Lung (tissue), 12 donors: Measurements from ENCODE around the gene CDHR4. TPM values are rescaled to one million over a fixed set of nuclear protein-coding genes. Genes with fewer than 3 reads are reported as not detected.

Experiments used
- ATAC-seq: fragments of 200-7000 bp; cut with Tn5 transposase; one replicate; pipeline ENCODE4 v1.9.1; 2020; ENCODE audit warnings: moderate number of reproducible peaks; ENCODE audit not compliant: insufficient read depth, low FRiP score
- DNase-seq, 3 donors: peaks; one replicate each; pipeline ENCODE4 v3.0.0-alpha.2; 2013 to 2017
- H3K27ac ChIP-seq, 2 donors: one replicate each; pipeline ENCODE4 v1.5.1; 2013; ENCODE audit warnings: mild to moderate bottlenecking in 2 of 2, moderate library complexity in 2 of 2, control low read depth in 1 of 2, inconsistent platforms in 1 of 2, low read depth in 1 of 2, low read length in 1 of 2
- H3K27me3 ChIP-seq, 3 donors: one replicate each; pipeline ENCODE4 v1.5.1; 2013; ENCODE audit warnings: low read length in 2 of 3; ENCODE audit not compliant: control insufficient read depth in 3 of 3, insufficient read depth in 3 of 3
- H3K36me3 ChIP-seq, 4 donors: one replicate each; pipeline ENCODE4 v1.5.1; 2013; ENCODE audit warnings: low read length in 4 of 4, mild to moderate bottlenecking in 1 of 4, moderate library complexity in 1 of 4; ENCODE audit not compliant: control insufficient read depth in 4 of 4, insufficient read depth in 4 of 4
- H3K4me1 ChIP-seq, 5 donors: one replicate each; pipeline ENCODE4 v1.5.1; 2013; ENCODE audit warnings: low read length in 5 of 5, mild to moderate bottlenecking in 2 of 5, moderate library complexity in 1 of 5; ENCODE audit not compliant: control insufficient read depth in 5 of 5, insufficient read depth in 5 of 5
- H3K4me3 ChIP-seq: one replicate; pipeline ENCODE4 v1.5.1; 2013; ENCODE audit warnings: mild to moderate bottlenecking, control low read depth, moderate library complexity
- H3K9ac ChIP-seq, 2 donors: one replicate each; pipeline ENCODE4 v1.5.1; 2013; ENCODE audit warnings: low read length in 2 of 2, control low read depth in 1 of 2; ENCODE audit not compliant: insufficient read depth in 1 of 2
- H3K9me3 ChIP-seq, 4 donors: one replicate each; pipeline ENCODE4 v1.5.1; 2013; ENCODE audit warnings: low read length in 3 of 4, mild to moderate bottlenecking in 1 of 4, moderate library complexity in 1 of 4; ENCODE audit not compliant: control insufficient read depth in 4 of 4, insufficient read depth in 3 of 4
- CTCF ChIP-seq: IDR thresholded peaks from 2 replicates; pipeline ENCODE4 v1.5.1; 2012; ENCODE audit warnings: mild to moderate bottlenecking; ENCODE audit errors: control extremely low read depth, extremely low read depth
- WGBS, 2 donors: extraction: QIAGEN DNeasy Blood & Tissue Kit; methylation state at CpG; one replicate each; pipeline ENCODE4 v1.1.7; 2013; 5-methylcytosine and 5-hydroxymethylcytosine counted together
- polyA plus RNA-seq, 2 donors: library from polyadenylated mRNA; stranded (reverse); fragments of 200-250 nt; gene quantifications; one replicate each; pipeline ENCODE4 v1.2.1, GENCODE V29; 2013
- total RNA-seq, 2 donors: library from RNA; depleted of rRNA in 1 of 2; stranded (reverse); fragments of >200 nt in 1 of 2; gene quantifications; one replicate each; pipeline ENCODE4 v1.2.1, GENCODE V29; 2014 to 2021
- donor health status: control.
- donor health status: control.
- donor health status: Bipolar disorder and iron deficiency.
- donor health status: healthy.
- donor health status: DM: yes; HTN: yes; CAD: no.

CDHR4 gene
- total and polyA plus RNA-seq, 4 donors, result 6.3 to 27.0 (median 8.8) TPM

GRCh38 chr3:49761661-49762060 is 38.0 kb downstream of the CDHR4 start:
- Histone ChIP-seq H3K27me3 (no peaks in the 10 kb centered on the region), H3K9me3 (no peaks in the 10 kb centered on the region), H3K4me1 (peaks cover 0 to 2% (median 0%) of the 10 kb centered on the region in 5 donors), H3K4me3 (no peak overlapping the region), H3K9ac (no peak overlapping the region), H3K27ac (no peak overlapping the region), H3K36me3 (peaks cover 0 to 2% (median 0%) of the 10 kb centered on the region in 4 donors)
- DNase-seq (no peak), ATAC-seq (no peak)
- 62 to 79% methylated on average over 3 of the region's 3 CpGs for WGBS, 2 donors
- no peak for TF ChIP-seq CTCF

GRCh38 chr3:49759226-49759625 is 40.4 kb downstream of the CDHR4 start:
- TF ChIP-seq CTCF, result no peak
- Histone ChIP-seq H3K4me1 (peaks cover 0 to 2% (median 0%) of the 10 kb centered on the region in 5 donors), H3K9me3 (no peaks in the 10 kb centered on the region), H3K9ac (no peak overlapping the region), H3K27me3 (no peaks in the 10 kb centered on the region), H3K27ac (no peak overlapping the region), H3K36me3 (no peaks in the 10 kb centered on the region), H3K4me3 (no peak overlapping the region)
- DNase-seq (no peak), ATAC-seq (no peak)
- 63 to 73% methylated on average over 1 of the region's 1 CpG for WGBS, 2 donors

- Histone ChIP-seq H3K4me1 (peaks cover 0 to 6% (median 0%) of the 10 kb centered on the region in 5 donors), H3K4me3 (no peak overlapping the region), H3K9me3 (no peaks in the 10 kb centered on the region), H3K9ac (no peak overlapping the region), H3K36me3 (no peaks in the 10 kb centered on the region), H3K27ac (no peak overlapping the region), H3K27me3 (no peaks in the 10 kb centered on the region)
- no peak for TF ChIP-seq CTCF
- no peak for ATAC-seq
- 75 to 82% methylated on average over 2 of the region's 2 CpGs for WGBS, 2 donors
- DNase-seq, result no peak
Observed at GRCh38 chr3:49757197-49757596, 42.5 kb downstream of the CDHR4 start.

GRCh38 chr3:49756036-49756435 is 43.6 kb downstream of the CDHR4 start:
- no peaks in the 10 kb centered on the region for H3K9me3 ChIP-seq
- no peaks in the 10 kb centered on the region for H3K27me3 ChIP-seq
- H3K36me3 ChIP-seq, result no peaks in the 10 kb centered on the region
- H3K9ac ChIP-seq, result no peak overlapping the region
- peaks cover 0 to 6% (median 2%) of the 10 kb centered on the region in 5 donors for H3K4me1 ChIP-seq
- 46 to 88% methylated on average over 1 of the region's 1 CpG for WGBS, 2 donors
- no peak for ATAC-seq
- TF ChIP-seq CTCF, result no peak
- no peak overlapping the region for H3K4me3 ChIP-seq
- no peak for DNase-seq
- no peak overlapping the region for H3K27ac ChIP-seq
